Thyroid gland (tissue), 4 donors: ENCODE results near the gene CARMIL1.

Source experiments
- CTCF ChIP-seq, 6 experiments: fragments of 200-600 bp in 3 of 6; fragments of 450-650 bp in 3 of 6; sonication (generic) in 3 of 6; IDR thresholded peaks; one replicate each; pipeline ENCODE4 v1.5.1; 2016 to 2019; ENCODE audit warnings: antibody characterized with exemption in 6 of 6, mild to moderate bottlenecking in 2 of 6, inconsistent platforms in 1 of 6, moderate library complexity in 1 of 6
- POLR2A ChIP-seq, 2 donors: fragments of 450-650 bp; IDR thresholded peaks; one replicate each; pipeline ENCODE4 v1.6.1; 2017; ENCODE audit warnings: antibody characterized with exemption in 2 of 2, mild to moderate bottlenecking in 2 of 2, moderate library complexity in 1 of 2

- TF ChIP-seq CTCF (IDR thresholded peaks at IDR 0.05) (no peak), POLR2A (IDR thresholded peaks at IDR 0.05) (no peak)
These were observed 336.3 kb downstream of the CARMIL1 start for GRCh38 chr6:25615471-25615870.
